Measurements from ENCODE around the gene ZNF222.

DNA sequence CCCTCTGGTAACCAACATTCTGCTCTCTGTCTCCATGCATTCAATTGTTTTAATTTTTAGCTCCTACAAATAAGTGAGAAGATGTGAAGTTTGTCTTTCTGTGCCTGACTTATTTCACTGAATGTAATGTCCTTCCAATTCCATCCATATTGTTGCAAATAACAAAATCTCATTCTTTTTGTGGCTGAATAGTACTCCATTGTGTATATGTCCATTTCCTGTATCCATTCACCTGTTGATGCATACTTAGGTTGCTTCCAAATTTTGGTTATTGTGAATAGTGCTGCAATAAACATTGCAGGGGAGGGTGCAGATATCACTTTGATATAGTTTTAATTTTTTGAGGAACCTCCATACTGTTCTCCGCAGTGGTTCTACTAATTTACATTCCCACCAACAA lies 44.2 kb downstream of the ZNF222 start:
- TF ChIP-seq, protein P1, sequence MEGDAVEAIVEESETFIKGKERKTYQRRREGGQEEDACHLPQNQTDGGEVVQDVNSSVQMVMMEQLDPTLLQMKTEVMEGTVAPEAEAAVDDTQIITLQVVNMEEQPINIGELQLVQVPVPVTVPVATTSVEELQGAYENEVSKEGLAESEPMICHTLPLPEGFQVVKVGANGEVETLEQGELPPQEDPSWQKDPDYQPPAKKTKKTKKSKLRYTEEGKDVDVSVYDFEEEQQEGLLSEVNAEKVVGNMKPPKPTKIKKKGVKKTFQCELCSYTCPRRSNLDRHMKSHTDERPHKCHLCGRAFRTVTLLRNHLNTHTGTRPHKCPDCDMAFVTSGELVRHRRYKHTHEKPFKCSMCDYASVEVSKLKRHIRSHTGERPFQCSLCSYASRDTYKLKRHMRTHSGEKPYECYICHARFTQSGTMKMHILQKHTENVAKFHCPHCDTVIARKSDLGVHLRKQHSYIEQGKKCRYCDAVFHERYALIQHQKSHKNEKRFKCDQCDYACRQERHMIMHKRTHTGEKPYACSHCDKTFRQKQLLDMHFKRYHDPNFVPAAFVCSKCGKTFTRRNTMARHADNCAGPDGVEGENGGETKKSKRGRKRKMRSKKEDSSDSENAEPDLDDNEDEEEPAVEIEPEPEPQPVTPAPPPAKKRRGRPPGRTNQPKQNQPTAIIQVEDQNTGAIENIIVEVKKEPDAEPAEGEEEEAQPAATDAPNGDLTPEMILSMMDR (conservative IDR thresholded peaks at IDR 0.05 in 1 of 2, IDR thresholded peaks at IDR 0.05 in 1 of 2; ENCODE audit: low read depth in 1 of 2, low read length in 2 of 2) = no peak
- no peak for TF ChIP-seq EZH2 (IDR thresholded peaks at IDR 0.05; ENCODE audit: low read length, missing control alignments)
